H9 (cell line): Measurements from ENCODE around the gene APOLD1. TPM values are rescaled to one million over a fixed set of nuclear protein-coding genes. Genes with fewer than 3 reads are reported as not detected.

Source experiments
- DNase-seq: peaks from one replicate; pipeline ENCODE4 v3.0.0-alpha.2; 2017
- H2AFZ ChIP-seq: one replicate; pipeline ENCODE4 v1.6.1; 2013; ENCODE audit warnings: mild to moderate bottlenecking, low read length, control low read depth, moderate library complexity
- H2AK5ac ChIP-seq: 2 replicates; pipeline ENCODE4 v1.6.1; 2013; ENCODE audit warnings: low read length, control low read depth, mixed read lengths; ENCODE audit not compliant: insufficient read length
- H2BK120ac ChIP-seq: one replicate; pipeline ENCODE4 v1.6.1; 2013; ENCODE audit warnings: low read depth, mild to moderate bottlenecking, low read length, control low read depth, inconsistent platforms; ENCODE audit not compliant: poor library complexity, severe bottlenecking
- H2BK12ac ChIP-seq: 2 replicates; pipeline ENCODE4 v1.6.1; 2013; ENCODE audit warnings: low read length, control low read depth, mixed read lengths, low read depth; ENCODE audit not compliant: insufficient read length
- H2BK15ac ChIP-seq: 2 replicates; pipeline ENCODE4 v1.6.1; 2013; ENCODE audit warnings: low read depth, low read length, control low read depth
- H2BK20ac ChIP-seq: one replicate; pipeline ENCODE4 v1.6.1; 2013; ENCODE audit warnings: low read depth, mild to moderate bottlenecking, low read length, control low read depth, inconsistent platforms; ENCODE audit not compliant: poor library complexity, severe bottlenecking
- H2BK5ac ChIP-seq: 2 replicates; pipeline ENCODE4 v1.6.1; 2013; ENCODE audit warnings: low read length, control low read depth, mixed read lengths; ENCODE audit not compliant: insufficient read length
- H3K14ac ChIP-seq: 2 replicates; pipeline ENCODE4 v1.6.1; 2013; ENCODE audit warnings: low read length, control low read depth; ENCODE audit not compliant: insufficient read depth
- H3K18ac ChIP-seq: 2 replicates; pipeline ENCODE4 v1.6.1; 2013; ENCODE audit warnings: low read depth, mild to moderate bottlenecking, mixed read lengths, low read length, control low read depth; ENCODE audit not compliant: insufficient read length
- H3K23ac ChIP-seq: 2 replicates; pipeline ENCODE4 v1.6.1; 2013; ENCODE audit warnings: low read length, control low read depth, mixed read lengths, low read depth; ENCODE audit not compliant: insufficient read length
- H3K23me2 ChIP-seq: 2 replicates; pipeline ENCODE4 v1.6.1; 2013; ENCODE audit warnings: low read depth, mild to moderate bottlenecking, mixed read lengths, low read length, control low read depth; ENCODE audit not compliant: insufficient read length, poor library complexity, severe bottlenecking
- H3K27ac ChIP-seq: 2 replicates; pipeline ENCODE4 v1.5.1; 2013; ENCODE audit warnings: low read length, control low read depth, mixed read lengths, low read depth; ENCODE audit not compliant: insufficient read length
- H3K27me3 ChIP-seq: 2 replicates; pipeline ENCODE4 v1.6.1; 2013; ENCODE audit warnings: low read length, control low read depth, inconsistent platforms; ENCODE audit not compliant: insufficient read depth
- H3K4ac ChIP-seq: 2 replicates; pipeline ENCODE4 v1.6.1; 2013; ENCODE audit warnings: low read depth, mild to moderate bottlenecking, control low read depth, inconsistent platforms, low read length, moderate library complexity
- H3K4me1 ChIP-seq: 2 replicates; pipeline ENCODE4 v1.6.1; 2013; ENCODE audit warnings: low read length, control low read depth, inconsistent platforms; ENCODE audit not compliant: insufficient read depth
- H3K4me2 ChIP-seq: 2 replicates; pipeline ENCODE4 v1.6.1; 2013; ENCODE audit warnings: low read length, control low read depth, mixed read lengths; ENCODE audit not compliant: insufficient read length, insufficient read depth
- H3K56ac ChIP-seq: 2 replicates; pipeline ENCODE4 v1.6.1; 2013; ENCODE audit warnings: low read depth, mild to moderate bottlenecking, mixed read lengths, low read length, control low read depth; ENCODE audit not compliant: insufficient read length
- H3K79me1 ChIP-seq: 2 replicates; pipeline ENCODE4 v1.6.1; 2013; ENCODE audit warnings: low read depth, mild to moderate bottlenecking, moderate library complexity, low read length, control low read depth, inconsistent platforms; ENCODE audit not compliant: insufficient read depth, poor library complexity, severe bottlenecking
- H3K79me2 ChIP-seq: 2 replicates; pipeline ENCODE4 v1.6.1; 2013; ENCODE audit warnings: low read length, control low read depth, inconsistent platforms; ENCODE audit not compliant: insufficient read depth
- H3K9ac ChIP-seq: 2 replicates; pipeline ENCODE4 v1.6.1; 2013; ENCODE audit warnings: low read length, control low read depth, mixed read lengths; ENCODE audit not compliant: insufficient read length; ENCODE audit errors: extremely low read depth
- H3K9me3 ChIP-seq: one replicate; pipeline ENCODE4 v1.6.1; 2013; ENCODE audit warnings: low read depth, low read length, inconsistent platforms; ENCODE audit not compliant: control insufficient read depth
- H3T11ph ChIP-seq: one replicate; pipeline ENCODE4 v1.6.1; 2013; ENCODE audit warnings: mild to moderate bottlenecking, low read length, control low read depth, inconsistent platforms
- H4K20me1 ChIP-seq: one replicate; pipeline ENCODE4 v1.6.1; 2013; ENCODE audit not compliant: control insufficient read depth, insufficient read length, insufficient read depth
- H4K5ac ChIP-seq: 2 replicates; pipeline ENCODE4 v1.6.1; 2013; ENCODE audit warnings: low read depth, mild to moderate bottlenecking, mixed read lengths, low read length, control low read depth; ENCODE audit not compliant: insufficient read length
- H4K8ac ChIP-seq: replicated peaks from 2 replicates; pipeline ENCODE4 v1.6.1; 2013; ENCODE audit warnings: low read length, control low read depth, mixed read lengths, low read depth; ENCODE audit not compliant: insufficient read length
- H4K91ac ChIP-seq: 2 replicates; pipeline ENCODE4 v1.6.1; 2013; ENCODE audit warnings: low read depth, mild to moderate bottlenecking, moderate library complexity, mixed read lengths, low read length, control low read depth; ENCODE audit not compliant: insufficient read length
- H3K27ac Mint-ChIP-seq, 3 experiments: 2 replicates in 2 of 3; 3 replicates in 1 of 3; pipeline ENCODE4 v1.8.0; 2020 to 2021; ENCODE audit warnings: mixed read lengths in 3 of 3, mild to moderate bottlenecking in 1 of 3, moderate library complexity in 1 of 3
- H3K27me3 Mint-ChIP-seq: 2 replicates; pipeline ENCODE4 v1.8.0; 2021; ENCODE audit warnings: low read depth, mild to moderate bottlenecking, moderate library complexity, mixed read lengths
- H3K36me3 Mint-ChIP-seq, 3 experiments: 2 replicates in 2 of 3; 3 replicates in 1 of 3; pipeline ENCODE4 v1.8.0; 2020 to 2021; ENCODE audit warnings: low read depth in 3 of 3, mixed read lengths in 3 of 3; ENCODE audit not compliant: insufficient read depth in 1 of 3
- H3K4me1 Mint-ChIP-seq, 2 experiments: 2 replicates each; pipeline ENCODE4 v1.8.0; 2020; ENCODE audit warnings: mixed read lengths in 2 of 2
- H3K4me3 Mint-ChIP-seq, 2 experiments: 2 replicates in 1 of 2; 3 replicates in 1 of 2; pipeline ENCODE4 v1.8.0; 2020 to 2021; ENCODE audit warnings: mild to moderate bottlenecking in 2 of 2, mixed read lengths in 2 of 2, moderate library complexity in 1 of 2
- H3K9me3 Mint-ChIP-seq, 2 experiments: 2 replicates in 1 of 2; 3 replicates in 1 of 2; pipeline ENCODE4 v1.8.0; 2020; ENCODE audit warnings: mild to moderate bottlenecking in 2 of 2, mixed read lengths in 2 of 2, moderate library complexity in 1 of 2
- CTCF ChIP-seq: fragments of 200-600 bp; sonication (generic); conservative IDR thresholded peaks from 3 replicates; pipeline ENCODE4 v1.8.0; 2021; ENCODE audit warnings: antibody characterized with exemption, mild to moderate bottlenecking
- WGBS: extraction: QIAGEN DNeasy Blood & Tissue Kit; methylation state at CpG from one replicate; pipeline ENCODE4 v1.1.7; 2013; ENCODE audit warnings: missing lambda C conversion rate, low lambda C conversion rate, mixed read lengths; ENCODE audit not compliant: insufficient read length; ENCODE audit errors: extremely low coverage; 5-methylcytosine and 5-hydroxymethylcytosine counted together
- total RNA-seq: library from RNA; stranded (reverse); gene quantifications from 2 replicates; pipeline ENCODE4 v1.2.1, GENCODE V29; 2021

The APOLD1 gene
- total RNA-seq, 1 experiment from 2014 or later, result 0.48 TPM

DNA sequence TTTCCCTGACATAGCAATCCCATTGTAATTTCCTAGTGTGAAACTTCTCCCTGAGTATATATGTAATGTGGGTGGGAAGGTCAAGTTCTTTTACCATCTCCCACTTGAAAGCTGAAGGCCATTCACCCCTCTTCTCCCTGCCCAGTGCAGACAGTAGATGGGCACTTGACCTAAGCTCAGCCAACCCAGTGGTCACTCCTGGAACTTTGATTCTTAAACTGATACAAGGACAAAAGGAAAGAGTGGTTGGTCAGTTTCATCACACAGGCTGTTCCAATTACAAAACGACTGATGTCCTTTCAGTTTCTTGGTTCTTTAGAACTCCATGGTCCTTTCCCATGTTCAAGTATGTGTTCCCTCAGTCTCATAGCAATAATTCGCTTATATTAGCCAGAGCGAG is 8.4 kb upstream of the APOLD1 start:
- H3T11ph ChIP-seq, result no peak overlapping the region
- H3K9me3 ChIP-seq, result no peaks in the 10 kb centered on the region
- Mint-ChIP-seq H3K36me3 (peaks cover 0 to 4% (median 0%) of the 10 kb centered on the region in 3 experiments; a peak in 1 of 7 replicates), H3K9me3 (peaks cover 6 to 9% of the 10 kb centered on the region in 2 experiments; a peak in 3 of 5 replicates), H3K4me1 (no peaks in the 10 kb centered on the region), H3K27ac (no peak overlapping the region), H3K4me3 (no peak overlapping the region), H3K27me3 (peaks cover 12% of the 10 kb centered on the region)
- no peak overlapping the region for H2AFZ ChIP-seq
- TF ChIP-seq CTCF, result no peak
- H2BK5ac ChIP-seq, result no peak overlapping the region
- H3K18ac ChIP-seq, result no peak overlapping the region
- H4K20me1 ChIP-seq, result no peaks in the 10 kb centered on the region
- H4K5ac ChIP-seq, result no peak overlapping the region
- no peak overlapping the region for H2BK20ac ChIP-seq
- H3K4me1 ChIP-seq, result no peaks in the 10 kb centered on the region
- H3K23ac ChIP-seq, result no peak overlapping the region
- no peak overlapping the region for H4K91ac ChIP-seq
- H3K56ac ChIP-seq, result no peak overlapping the region
- H4K8ac ChIP-seq, result no peak overlapping the region
- H3K27me3 ChIP-seq, result no peaks in the 10 kb centered on the region
- H3K9ac ChIP-seq, result no peak overlapping the region
- no peak overlapping the region for H3K4ac ChIP-seq
- DNase-seq, result no peak
- no peak overlapping the region for H2BK15ac ChIP-seq
- H3K79me1 ChIP-seq, result no peaks in the 10 kb centered on the region
- H3K23me2 ChIP-seq, result no peaks in the 10 kb centered on the region
- H2AK5ac ChIP-seq, result no peak overlapping the region
- H3K4me2 ChIP-seq, result no peak overlapping the region
- H2BK120ac ChIP-seq, result no peak overlapping the region
- no CpG with 5 or more reads among the region's 3 CpGs for WGBS
- no peak overlapping the region for H3K27ac ChIP-seq
- H2BK12ac ChIP-seq, result no peak overlapping the region
- H3K79me2 ChIP-seq, result no peaks in the 10 kb centered on the region
- no peak overlapping the region for H3K14ac ChIP-seq
